ENCODE results near the gene CD151. TPM values are rescaled to one million over a fixed set of nuclear protein-coding genes. Genes with fewer than 3 reads are reported as not detected.

CD151 gene
- total RNA-seq, 1 donor from 2014 or later, result 558 TPM

DNA sequence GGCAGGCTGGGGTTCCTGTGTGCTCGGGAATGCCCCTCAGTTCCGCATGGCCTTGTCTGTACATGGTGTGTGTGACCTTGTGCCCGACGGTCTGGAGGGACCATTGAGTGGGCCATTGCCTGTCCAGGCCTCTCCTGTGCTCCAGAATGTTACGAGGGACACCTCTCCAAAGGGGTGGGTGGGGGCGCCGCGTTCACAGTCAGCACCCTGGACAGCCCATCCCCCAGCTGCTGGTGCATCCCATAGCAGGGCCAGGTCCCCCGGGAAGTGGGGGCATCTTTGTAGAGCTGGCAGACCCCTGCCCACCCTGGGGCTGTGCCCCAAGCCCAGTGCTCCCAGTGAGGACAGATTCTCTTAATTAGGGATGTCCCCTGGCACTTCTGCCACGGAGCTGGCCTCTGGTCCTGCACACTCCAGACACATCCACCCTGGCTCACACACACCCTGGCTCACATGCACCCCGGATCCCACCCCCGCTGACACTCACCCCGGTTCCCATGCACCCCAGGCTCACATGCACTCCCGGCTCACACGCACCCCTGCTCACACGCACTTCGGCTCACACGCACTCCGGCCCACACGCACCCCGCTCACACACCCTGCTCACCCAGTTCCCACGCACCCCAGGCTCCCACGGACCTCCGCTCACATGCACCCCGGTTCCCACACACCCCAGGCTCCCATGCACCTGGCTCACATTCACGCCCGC lies 25.5 kb downstream of the CD151 start:
- no peaks in the 10 kb centered on the region for H3K9me3 Mint-ChIP-seq (ENCODE audit: low read depth)
- TF ChIP-seq, protein P1, sequence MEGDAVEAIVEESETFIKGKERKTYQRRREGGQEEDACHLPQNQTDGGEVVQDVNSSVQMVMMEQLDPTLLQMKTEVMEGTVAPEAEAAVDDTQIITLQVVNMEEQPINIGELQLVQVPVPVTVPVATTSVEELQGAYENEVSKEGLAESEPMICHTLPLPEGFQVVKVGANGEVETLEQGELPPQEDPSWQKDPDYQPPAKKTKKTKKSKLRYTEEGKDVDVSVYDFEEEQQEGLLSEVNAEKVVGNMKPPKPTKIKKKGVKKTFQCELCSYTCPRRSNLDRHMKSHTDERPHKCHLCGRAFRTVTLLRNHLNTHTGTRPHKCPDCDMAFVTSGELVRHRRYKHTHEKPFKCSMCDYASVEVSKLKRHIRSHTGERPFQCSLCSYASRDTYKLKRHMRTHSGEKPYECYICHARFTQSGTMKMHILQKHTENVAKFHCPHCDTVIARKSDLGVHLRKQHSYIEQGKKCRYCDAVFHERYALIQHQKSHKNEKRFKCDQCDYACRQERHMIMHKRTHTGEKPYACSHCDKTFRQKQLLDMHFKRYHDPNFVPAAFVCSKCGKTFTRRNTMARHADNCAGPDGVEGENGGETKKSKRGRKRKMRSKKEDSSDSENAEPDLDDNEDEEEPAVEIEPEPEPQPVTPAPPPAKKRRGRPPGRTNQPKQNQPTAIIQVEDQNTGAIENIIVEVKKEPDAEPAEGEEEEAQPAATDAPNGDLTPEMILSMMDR (IDR thresholded peaks at IDR 0.05), result no peak
- no peaks in the 10 kb centered on the region for H3K27me3 Mint-ChIP-seq (ENCODE audit: low read depth)
- DNase-seq (ENCODE audit: low spot score), result no peak
- no peak overlapping the region for H3K27ac Mint-ChIP-seq (ENCODE audit: unreplicated experiment)
- H3K36me3 Mint-ChIP-seq (ENCODE audit: low read depth), result no peaks in the 10 kb centered on the region
- H3K4me3 Mint-ChIP-seq (ENCODE audit: unreplicated experiment), result no peak overlapping the region
- H3K4me1 Mint-ChIP-seq (ENCODE audit: low read depth), result peaks cover 5% of the 10 kb centered on the region

DNA sequence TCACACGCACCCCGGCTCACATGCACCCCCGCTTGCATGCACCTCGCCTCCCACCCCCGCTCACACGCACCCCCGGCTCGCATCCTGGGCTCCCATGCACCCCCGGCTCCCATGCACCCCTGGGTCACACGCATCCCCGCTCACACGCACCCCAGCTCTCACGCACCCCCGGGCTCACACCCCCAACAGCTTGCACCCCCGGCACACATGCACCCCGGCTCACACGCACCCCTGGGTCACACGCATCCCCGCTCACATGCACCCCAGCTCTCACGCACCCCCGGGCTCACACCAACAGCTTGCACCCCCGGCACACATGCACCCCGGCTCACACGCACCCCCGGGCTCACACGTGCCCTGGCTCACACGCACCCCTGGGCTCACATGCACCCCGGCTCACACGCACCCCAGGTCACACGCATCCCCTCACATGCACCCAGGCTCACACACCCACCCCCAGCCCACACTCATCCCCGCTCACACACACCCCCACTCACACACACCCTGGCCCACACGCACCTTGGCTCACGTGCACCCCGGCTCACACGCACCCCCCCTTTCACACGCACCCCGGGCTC lies 26.1 kb downstream of the CD151 start:
- Mint-ChIP-seq H3K4me3 (ENCODE audit: unreplicated experiment) (no peak overlapping the region), H3K9me3 (ENCODE audit: low read depth) (no peaks in the 10 kb centered on the region), H3K27ac (ENCODE audit: unreplicated experiment) (no peak overlapping the region), H3K27me3 (ENCODE audit: low read depth) (no peaks in the 10 kb centered on the region), H3K4me1 (ENCODE audit: low read depth) (peaks cover 5% of the 10 kb centered on the region), H3K36me3 (ENCODE audit: low read depth) (no peaks in the 10 kb centered on the region)
- TF ChIP-seq, protein P1 (IDR thresholded peaks at IDR 0.05), result no peak
- no peak for DNase-seq (ENCODE audit: low spot score)

DNA sequence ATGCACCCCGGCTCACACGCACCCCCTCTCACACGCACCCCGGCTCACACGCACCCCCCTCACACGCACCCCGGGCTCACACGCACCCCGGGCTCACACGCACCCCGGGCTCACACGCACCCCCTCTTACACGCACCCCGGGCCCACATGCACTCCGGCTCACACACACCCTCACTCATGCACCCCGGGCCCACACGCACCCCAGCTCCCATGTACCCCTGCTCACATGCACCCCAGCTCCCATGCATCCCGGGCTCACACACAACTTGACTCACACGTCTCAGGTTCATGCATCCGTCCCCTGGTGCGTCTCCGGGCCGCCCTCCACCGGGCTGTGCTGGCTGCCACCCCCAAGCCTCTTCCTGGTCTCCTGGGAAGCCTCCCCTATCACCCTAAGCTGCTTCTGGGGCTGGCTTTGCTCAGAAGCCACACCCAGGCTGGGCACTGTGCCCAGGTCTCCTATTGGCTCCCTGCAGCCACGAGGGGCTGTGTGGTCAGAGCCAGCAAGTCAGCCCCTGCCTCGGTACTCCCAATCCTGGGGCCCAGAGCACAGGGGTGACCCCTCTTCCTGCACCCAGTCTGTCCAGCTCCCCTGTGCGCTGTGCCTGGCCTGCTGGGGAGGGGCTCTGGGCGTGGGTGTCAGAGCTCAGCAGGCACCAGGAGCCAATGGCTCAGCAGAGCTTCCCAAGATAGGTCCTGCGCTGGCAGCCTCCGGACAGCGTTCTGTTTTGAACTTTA lies 26.8 kb downstream of the CD151 start:
- no peak overlapping the region for H3K27ac Mint-ChIP-seq (ENCODE audit: unreplicated experiment)
- no peak for DNase-seq (ENCODE audit: low spot score)
- H3K27me3 Mint-ChIP-seq (ENCODE audit: low read depth), result no peaks in the 10 kb centered on the region
- H3K4me3 Mint-ChIP-seq (ENCODE audit: unreplicated experiment), result no peak overlapping the region
- no peaks in the 10 kb centered on the region for H3K9me3 Mint-ChIP-seq (ENCODE audit: low read depth)
- H3K36me3 Mint-ChIP-seq (ENCODE audit: low read depth), result no peaks in the 10 kb centered on the region
- TF ChIP-seq, protein P1 (IDR thresholded peaks at IDR 0.05), result no peak
- peaks cover 5% of the 10 kb centered on the region for H3K4me1 Mint-ChIP-seq (ENCODE audit: low read depth)

DNA sequence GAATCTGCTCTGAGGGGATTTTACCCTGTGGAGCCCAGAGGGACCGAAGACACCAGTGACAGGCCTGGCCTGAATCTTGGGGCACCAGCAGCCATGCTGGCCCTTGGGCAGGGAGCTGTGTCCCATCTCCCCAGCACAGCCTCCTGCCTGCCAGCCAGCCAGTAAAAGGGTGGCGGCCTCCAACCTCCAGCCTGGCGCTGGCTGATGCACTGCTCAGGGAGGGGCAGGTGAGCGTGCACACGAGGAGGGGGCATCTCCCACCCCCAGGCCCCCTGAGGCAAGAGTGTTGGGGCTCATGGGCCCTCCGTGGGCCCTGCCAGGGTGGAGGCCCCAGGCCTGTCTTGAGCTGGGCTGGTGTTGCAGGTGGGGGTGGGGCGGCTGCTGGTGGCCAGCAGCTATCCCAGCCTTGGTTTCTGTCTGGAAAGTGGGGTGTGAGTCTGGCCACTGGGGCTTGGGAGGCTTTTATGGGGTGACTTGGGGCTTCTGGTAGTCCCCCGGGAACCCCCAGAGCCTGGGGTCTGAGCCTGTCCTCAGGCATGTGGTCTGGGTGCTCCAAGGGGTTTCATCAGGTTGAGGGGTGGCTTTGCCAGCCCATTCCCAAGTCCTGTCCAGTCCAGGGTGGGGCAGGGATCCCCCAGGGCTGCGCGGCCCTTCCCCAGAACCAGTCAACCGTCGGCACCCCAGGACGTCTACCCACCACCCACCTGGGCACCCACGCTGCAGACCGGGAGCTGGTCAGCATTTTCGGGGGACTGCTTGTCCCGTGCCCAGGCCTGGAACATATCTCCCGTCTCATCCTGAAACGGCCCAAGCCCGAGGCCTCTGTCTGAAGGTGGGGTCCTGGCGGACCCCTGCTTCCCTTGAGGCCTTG lies 27.7 kb downstream of the CD151 start:
- no peak for DNase-seq (ENCODE audit: low spot score)
- H3K4me3 Mint-ChIP-seq (ENCODE audit: unreplicated experiment), result no peak overlapping the region
- peaks cover 5% of the 10 kb centered on the region for H3K4me1 Mint-ChIP-seq (ENCODE audit: low read depth)
- H3K9me3 Mint-ChIP-seq (ENCODE audit: low read depth), result no peaks in the 10 kb centered on the region
- no peaks in the 10 kb centered on the region for H3K27me3 Mint-ChIP-seq (ENCODE audit: low read depth)
- TF ChIP-seq, protein P1 (IDR thresholded peaks at IDR 0.05), result no peak
- H3K27ac Mint-ChIP-seq (ENCODE audit: unreplicated experiment), result no peak overlapping the region
- H3K36me3 Mint-ChIP-seq (ENCODE audit: low read depth), result no peaks in the 10 kb centered on the region

DNA sequence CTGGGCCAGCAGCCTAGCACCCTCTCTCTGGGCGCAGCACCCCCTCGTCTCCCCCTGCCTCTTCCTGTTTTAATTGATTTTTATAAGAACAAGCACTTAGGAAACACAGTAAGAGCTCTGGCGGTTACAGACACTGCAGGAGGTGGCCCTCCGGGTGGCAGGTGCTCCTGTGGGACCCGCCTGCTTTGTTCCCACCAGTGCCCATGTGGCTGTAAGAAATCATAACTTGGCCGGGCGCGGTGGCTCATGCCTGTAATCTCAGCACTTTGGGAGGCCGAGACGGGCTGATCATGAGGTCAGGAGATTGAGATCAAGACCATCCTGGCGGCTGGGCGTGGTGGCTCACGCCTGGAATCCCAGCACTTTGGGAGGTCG lies 28.3 kb downstream of the CD151 start:
- Mint-ChIP-seq H3K36me3 (ENCODE audit: low read depth) (no peaks in the 10 kb centered on the region), H3K9me3 (ENCODE audit: low read depth) (no peaks in the 10 kb centered on the region), H3K27me3 (ENCODE audit: low read depth) (no peaks in the 10 kb centered on the region), H3K4me3 (ENCODE audit: unreplicated experiment) (no peak overlapping the region), H3K27ac (ENCODE audit: unreplicated experiment) (no peak overlapping the region), H3K4me1 (ENCODE audit: low read depth) (peaks cover 5% of the 10 kb centered on the region)
- DNase-seq (ENCODE audit: low spot score), result no peak
- TF ChIP-seq, protein P1 (IDR thresholded peaks at IDR 0.05), result no peak
